ENCODE measurements around the gene RARB. TPM values are rescaled to one million over a fixed set of nuclear protein-coding genes. Genes with fewer than 3 reads are reported as not detected.

The RARB gene
- total and polyA plus RNA-seq, 2 donors (not counting 3 experiments of a cell fraction or from before 2014, with no cell fraction given), result 15.3 to 23.4 TPM

DNA sequence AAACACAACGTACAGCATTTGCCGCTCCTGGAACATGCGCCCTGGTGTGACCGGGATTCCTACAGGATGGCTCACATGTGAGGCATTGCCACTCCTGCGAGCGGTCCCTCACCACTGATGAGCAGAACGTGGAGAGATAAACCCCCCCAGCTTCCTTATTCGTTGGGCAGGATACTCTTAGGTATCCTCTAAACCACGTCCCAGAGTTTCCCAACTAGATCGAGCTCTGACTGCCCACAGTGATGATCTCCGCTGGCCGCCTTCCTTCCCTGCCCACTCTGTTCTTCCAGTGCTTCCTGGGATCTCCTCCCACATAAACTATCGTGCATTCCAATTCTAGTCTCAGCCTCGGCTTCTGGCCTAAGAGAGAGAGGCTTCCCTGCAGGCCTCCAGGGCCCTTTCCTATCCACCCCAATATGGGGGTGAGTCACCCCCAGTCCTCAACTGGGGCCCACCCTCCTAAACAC lies 144.9 kb downstream of the RARB start:
- TF ChIP-seq JUN (IDR thresholded peaks at IDR 0.05; ENCODE audit: borderline replicate concordance, insufficient read depth, insufficient read length, low read depth) (no peak), POLR2A (IDR thresholded peaks at IDR 0.05; ENCODE audit: low read depth, low read length) (no peak), MYC (IDR thresholded peaks at IDR 0.05; ENCODE audit: low read depth, low read length) (no peak), FOS (IDR thresholded peaks at IDR 0.05; ENCODE audit: borderline replicate concordance, insufficient read depth, low read length) (no peak), GATA2 (IDR thresholded peaks at IDR 0.05; ENCODE audit: insufficient read depth, insufficient read length, low read depth, low read length) (no peak), EZH2 (IDR thresholded peaks at IDR 0.05; ENCODE audit: borderline replicate concordance, low read depth, low read length, severe bottlenecking) (no peak), POLR2AphosphoS5 (IDR thresholded peaks at IDR 0.05; ENCODE audit: insufficient read depth, low read depth, low read length) (no peak)
- TF ChIP-seq, protein P1, sequence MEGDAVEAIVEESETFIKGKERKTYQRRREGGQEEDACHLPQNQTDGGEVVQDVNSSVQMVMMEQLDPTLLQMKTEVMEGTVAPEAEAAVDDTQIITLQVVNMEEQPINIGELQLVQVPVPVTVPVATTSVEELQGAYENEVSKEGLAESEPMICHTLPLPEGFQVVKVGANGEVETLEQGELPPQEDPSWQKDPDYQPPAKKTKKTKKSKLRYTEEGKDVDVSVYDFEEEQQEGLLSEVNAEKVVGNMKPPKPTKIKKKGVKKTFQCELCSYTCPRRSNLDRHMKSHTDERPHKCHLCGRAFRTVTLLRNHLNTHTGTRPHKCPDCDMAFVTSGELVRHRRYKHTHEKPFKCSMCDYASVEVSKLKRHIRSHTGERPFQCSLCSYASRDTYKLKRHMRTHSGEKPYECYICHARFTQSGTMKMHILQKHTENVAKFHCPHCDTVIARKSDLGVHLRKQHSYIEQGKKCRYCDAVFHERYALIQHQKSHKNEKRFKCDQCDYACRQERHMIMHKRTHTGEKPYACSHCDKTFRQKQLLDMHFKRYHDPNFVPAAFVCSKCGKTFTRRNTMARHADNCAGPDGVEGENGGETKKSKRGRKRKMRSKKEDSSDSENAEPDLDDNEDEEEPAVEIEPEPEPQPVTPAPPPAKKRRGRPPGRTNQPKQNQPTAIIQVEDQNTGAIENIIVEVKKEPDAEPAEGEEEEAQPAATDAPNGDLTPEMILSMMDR (IDR thresholded peaks at IDR 0.05; ENCODE audit: extremely low read depth in 1 of 2, insufficient read depth in 1 of 2, low read depth in 1 of 2, low read length in 2 of 2), result no peak
- TF ChIP-seq, protein P2, sequence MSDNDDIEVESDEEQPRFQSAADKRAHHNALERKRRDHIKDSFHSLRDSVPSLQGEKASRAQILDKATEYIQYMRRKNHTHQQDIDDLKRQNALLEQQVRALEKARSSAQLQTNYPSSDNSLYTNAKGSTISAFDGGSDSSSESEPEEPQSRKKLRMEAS (IDR thresholded peaks at IDR 0.05; ENCODE audit: insufficient read depth, insufficient read length), result no peak
- H3K27me3 ChIP-seq (ENCODE audit: control insufficient read depth in 2 of 2, insufficient read depth in 2 of 2, low read length in 2 of 2), result no peaks in the 10 kb centered on the region
- CTCF ChIA-PET, result interaction anchor here (1.1 to 1.6 kb wide), 2 partner anchors 12 to 24 kb away, joined by 3 to 4 read pairs; no protein-coding TSS in a partner anchor
- H4K20me1 ChIP-seq (replicated peaks; ENCODE audit: control insufficient read depth, extremely low read depth, insufficient read depth, low read length), result no peaks in the 10 kb centered on the region
- POLR2A ChIA-PET, result no interaction called here
- peaks cover 0 to 14% of the 10 kb centered on the region in 2 experiments for H3K36me3 ChIP-seq (ENCODE audit: control insufficient read depth in 2 of 2, extremely low read depth in 1 of 2, insufficient read depth in 2 of 2, low read length in 2 of 2)
- H3K27ac ChIP-seq (ENCODE audit: insufficient read depth, low read depth, low read length), result no peak overlapping the region
- no peaks in the 10 kb centered on the region for H3K9me3 ChIP-seq (replicated peaks; ENCODE audit: control insufficient read depth, insufficient read depth, low read length)
- no peak overlapping the region for H3K4me3 ChIP-seq (replicated peaks in 1 of 3; ENCODE audit: insufficient read depth in 1 of 3, low read depth in 1 of 3, low read length in 3 of 3)
- DNase-seq (ENCODE audit: low read depth, low spot score), result no peak
- no peak overlapping the region for H2AFZ ChIP-seq (ENCODE audit: low read depth, low read length)
- no peak for FAIRE-seq
- H3K4me2 ChIP-seq (ENCODE audit: insufficient read depth, low read length), result no peak overlapping the region
- no peaks in the 10 kb centered on the region for H3K4me1 ChIP-seq (ENCODE audit: control insufficient read depth, extremely low read depth, insufficient read depth, low read length)
- no peak overlapping the region for H3K9ac ChIP-seq (replicated peaks; ENCODE audit: extremely low read depth, insufficient read depth, low read length)
- dilution Hi-C loops (cut with MboI; ENCODE audit: extremely low pct_ligation_motif_present, low sequenced_read_pairs) (no loop called here), intact Hi-C loops (cut with micrococcal nuclease) (no loop called here)
- no peaks in the 10 kb centered on the region for H3K79me2 ChIP-seq (ENCODE audit: control insufficient read depth, insufficient read depth, low read length)
- no peaks in the 10 kb centered on the region for H3K9me1 ChIP-seq (replicated peaks; ENCODE audit: control insufficient read depth, extremely low read depth, insufficient read depth, low read length)
- BruUV-seq (replicated peaks), result no TSS peak
